NCI-H1092 (cell line): Measurements from ENCODE around the gene TACC2.

Experiments used
- DNase-seq: peaks from one replicate; lab custom pipeline; 2025; lab: John Stamatoyannopoulos, UW

Gene TACC2

DNA sequence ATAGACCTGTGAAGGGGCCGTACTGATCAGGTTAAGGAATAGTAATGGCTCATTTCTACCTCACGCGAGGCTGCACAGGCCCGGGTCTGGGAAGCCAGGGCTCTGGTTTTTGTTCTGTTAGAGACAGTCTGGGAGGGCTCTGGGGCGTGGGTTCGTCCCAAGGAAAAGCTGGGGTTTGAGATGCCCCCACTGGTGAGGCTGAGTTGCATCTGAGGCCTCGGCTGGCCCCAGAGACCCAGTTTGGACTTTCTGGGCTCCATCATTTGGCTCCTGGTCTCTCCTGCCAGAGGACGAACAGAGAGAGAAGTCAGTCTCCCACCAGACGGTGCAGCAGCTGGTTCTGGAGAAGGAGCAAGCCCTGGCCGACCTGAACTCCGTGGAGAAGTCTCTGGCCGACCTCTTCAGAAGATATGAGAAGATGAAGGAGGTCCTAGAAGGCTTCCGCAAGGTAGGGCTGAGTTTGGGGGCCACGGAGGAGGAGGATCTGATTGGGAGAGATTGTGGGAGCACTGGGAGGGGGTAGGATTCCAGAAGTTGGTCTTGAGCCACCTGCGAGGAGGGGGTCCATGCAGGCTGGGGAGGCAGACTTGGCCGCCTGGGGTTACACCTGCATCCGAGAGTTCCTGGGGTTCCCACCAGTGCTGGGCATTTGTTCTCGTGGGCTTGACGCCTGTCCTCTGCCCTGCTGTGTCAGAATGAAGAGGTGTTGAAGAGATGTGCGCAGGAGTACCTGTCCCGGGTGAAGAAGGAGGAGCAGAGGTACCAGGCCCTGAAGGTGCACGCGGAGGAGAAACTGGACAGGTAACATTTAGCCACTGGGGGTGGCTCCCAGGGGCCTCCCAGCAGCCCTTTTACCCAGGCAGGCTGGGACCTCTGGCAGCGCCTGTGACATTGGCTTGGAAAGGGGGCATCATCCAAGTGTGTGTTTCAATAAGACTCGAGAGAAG lies 259.7 kb downstream of the TACC2 start:
- no peak for DNase-seq

DNA sequence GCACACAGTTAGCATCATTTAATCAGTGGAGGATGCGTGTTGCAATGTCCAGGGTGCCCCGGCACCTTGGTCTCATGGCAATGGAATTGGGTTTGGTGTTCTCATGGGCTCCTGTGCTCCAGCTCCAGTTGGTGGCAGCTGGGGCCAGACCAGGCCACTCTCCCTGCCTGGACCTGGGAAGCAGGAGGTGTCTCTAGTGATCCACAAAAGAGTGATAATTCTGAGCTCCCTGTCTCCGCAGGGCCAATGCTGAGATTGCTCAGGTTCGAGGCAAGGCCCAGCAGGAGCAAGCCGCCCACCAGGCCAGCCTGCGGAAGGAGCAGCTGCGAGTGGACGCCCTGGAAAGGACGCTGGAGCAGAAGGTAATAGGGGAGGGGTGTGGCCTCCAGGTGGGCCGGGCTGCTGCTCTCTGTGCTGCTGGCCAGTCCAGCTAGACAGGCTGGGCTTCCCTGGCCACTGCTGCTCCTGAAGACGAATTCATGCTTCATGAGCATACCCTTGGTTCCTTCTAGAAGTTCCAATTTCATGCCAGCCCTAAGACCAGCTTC lies 260.4 kb downstream of the TACC2 start:
- DNase-seq: no peak

DNA sequence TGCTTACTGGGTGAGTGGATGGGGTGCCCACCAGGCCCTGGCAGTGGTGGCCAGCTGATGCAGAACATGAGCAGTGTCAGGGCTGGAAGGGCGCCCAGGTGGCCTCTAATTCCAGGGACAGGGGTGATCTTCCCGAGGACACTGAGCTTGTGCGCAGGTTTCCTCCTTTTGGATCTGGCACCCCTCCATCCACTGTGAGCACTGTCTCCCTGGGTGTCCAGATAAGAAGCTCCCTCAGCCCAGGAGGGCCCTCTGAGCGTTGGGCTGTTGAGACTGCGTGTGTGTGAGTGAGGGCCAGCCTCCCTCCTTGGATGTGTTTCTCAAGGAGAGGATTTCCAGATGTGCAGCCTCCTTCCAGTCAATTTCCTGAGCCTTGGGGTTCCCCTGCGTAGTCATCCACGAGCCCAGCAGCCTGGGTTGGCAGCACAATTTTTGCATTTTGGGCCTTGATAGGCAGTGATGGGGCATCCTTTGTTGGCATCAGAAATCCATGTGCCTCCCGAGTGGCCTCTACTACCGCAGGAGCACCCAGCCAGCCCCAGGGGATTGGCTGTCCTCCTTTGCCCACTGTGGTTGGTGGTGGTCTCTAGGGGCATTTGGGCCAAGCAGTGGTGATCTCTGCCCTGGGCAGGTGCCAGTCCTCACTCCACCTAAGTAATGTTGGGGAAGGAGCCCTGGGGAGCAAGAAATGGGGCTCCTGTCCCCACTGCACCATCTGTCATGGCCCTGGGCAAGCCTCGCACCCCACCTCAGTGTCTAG lies 261.2 kb downstream of the TACC2 start:
- DNase-seq: no peak

DNA sequence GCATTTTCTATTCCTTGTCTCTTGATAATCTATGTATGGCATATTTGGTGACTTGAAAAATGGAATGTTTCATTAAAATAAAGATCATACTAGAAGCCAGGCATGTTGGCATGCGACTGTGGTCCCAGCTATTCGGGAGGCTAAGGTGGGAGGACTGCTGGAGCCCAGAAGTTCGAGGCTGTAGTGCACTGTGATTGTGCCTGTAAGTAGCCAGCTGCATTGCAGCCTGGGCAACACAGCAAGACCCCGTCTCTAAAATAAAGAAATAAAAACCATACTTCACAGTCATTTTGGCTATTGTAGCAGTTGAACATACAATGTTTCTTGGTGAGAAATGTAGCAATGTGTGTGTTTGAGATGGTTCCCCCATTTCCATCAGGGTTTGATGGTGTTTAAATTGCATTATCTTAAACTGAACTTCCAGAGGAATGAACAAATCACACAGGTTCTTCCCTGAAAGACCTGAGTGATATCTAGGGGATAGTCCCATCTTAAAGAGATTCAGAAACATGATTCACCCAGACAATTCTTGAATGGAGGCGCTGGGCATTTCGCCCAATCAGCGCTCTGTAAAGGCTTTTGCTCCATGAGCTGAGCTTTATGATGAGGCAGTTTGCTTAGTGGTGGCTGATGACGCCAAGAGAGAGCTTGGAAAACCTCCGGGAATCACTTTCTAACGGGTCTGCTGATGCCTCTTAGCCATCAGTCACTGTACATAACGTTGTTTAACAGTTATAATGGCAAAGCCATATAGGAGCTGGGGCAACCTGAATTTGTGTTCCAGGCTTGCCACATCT lies 262.7 kb downstream of the TACC2 start:
- DNase-seq: no peak

DNA sequence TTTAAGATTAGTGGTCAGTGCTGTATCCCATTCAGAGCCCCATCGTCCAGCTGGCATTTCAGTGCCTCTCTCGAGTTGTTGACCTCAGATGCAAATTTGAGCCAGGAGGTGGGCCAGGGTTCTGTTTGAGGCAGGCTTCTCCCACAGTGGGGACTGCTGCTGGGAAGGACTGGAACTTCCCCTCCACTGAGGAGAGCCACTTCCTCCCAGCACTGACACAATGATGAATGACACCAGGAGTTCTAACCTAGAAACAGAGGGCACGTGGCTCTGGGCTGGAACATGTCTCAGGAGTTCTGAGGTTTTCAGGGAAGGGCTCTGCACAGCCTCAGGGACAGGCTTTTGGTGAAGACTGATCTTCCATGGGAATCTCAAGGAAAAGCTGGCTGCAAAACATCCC lies 263.8 kb downstream of the TACC2 start:
- no peak for DNase-seq

DNA sequence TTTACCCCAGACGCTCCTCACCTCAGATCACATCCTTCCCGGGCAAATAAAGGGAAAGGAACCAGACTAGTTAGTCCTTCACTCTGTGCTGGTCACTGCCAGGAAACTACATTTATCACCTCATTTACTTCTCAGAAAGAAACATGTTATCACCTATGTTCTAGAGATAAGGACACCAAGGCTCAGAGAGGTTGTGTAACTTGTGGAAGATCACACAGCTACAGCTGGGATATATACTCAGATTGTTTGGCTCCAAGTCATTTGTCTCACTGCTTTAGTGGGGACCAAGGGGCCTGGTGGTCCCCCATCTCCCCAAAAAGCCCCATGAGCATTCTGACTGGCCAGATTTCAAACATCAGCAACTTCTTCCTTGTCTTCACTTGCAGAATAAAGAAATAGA lies 264.6 kb downstream of the TACC2 start:
- no peak for DNase-seq

DNA sequence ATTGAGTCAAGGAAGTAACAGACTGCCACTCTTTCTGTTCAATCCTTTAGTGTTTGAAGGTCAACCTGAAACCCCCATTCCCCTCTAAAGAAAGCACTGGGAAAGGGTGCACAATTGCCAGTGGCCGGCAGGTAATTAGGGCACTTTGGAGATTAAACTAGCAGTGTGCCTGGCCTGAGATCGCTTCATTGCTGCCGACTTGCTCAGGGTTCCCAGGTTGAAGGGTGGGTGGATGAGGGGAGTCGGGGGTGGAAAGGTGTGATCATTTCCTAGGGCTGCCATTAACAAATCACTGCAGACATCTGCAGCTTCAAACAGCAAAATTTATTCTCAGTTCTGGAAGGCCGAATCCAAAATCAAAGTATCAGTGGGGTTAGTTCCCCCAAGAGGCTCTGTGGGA lies 265.9 kb downstream of the TACC2 start:
- DNase-seq: no peak

DNA sequence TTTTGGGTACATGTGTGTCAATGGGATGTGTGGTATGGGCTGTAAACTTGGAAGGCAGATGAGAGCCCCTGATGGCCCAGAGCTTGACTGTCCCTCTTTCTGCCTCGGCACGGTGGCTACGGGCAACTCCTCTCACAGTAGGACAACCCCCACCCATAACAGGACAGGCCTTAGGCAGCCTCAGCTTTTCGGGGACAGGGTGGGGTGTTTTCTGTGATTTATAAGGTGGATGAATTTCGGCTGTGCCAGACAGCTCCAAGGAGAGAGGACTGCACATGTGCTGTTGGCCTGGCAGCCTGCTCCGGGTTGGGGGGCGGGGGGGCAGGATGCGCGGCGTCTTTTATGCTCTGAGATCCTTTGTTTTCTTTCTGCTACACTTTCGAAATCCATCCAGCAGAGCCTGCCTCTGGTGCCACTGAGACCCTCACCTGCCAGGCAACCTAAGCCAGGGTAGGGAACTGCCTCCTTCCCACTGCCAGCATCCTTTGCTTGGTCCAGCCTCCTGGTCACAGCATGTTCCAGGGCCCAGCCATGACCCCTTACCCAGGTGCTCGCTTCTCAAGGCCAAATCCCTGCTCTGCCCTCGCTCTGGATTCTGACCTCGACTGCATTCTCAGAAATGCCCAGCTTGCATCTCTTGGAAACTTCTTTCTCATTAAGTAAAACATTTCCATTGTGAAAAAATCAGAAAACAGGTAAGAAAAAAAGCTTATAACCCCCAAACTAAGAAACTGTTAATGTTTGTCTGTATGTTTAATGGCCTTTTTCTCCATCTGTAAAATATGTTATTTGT lies 266.7 kb downstream of the TACC2 start:
- no peak for DNase-seq

DNA sequence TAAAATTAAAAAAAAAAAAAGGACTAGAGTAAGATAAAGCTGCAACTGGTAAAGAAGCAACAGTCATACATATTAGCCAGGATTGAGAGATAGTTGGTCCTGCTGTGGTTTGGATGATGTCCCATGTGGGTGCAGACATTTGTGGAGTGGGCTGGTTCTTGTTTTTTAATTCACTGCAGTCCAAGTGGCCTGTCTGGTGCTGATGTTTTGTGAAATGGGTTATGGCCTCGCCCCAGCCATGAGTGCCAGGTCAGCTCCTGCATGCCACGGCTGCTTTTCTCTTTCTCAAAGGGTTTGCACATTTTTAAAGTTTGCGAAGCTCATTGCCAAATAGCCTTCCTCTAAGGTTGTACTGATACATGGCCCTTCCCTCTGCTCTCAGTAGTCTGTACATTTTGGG lies 268.1 kb downstream of the TACC2 start:
- DNase-seq: no peak

DNA sequence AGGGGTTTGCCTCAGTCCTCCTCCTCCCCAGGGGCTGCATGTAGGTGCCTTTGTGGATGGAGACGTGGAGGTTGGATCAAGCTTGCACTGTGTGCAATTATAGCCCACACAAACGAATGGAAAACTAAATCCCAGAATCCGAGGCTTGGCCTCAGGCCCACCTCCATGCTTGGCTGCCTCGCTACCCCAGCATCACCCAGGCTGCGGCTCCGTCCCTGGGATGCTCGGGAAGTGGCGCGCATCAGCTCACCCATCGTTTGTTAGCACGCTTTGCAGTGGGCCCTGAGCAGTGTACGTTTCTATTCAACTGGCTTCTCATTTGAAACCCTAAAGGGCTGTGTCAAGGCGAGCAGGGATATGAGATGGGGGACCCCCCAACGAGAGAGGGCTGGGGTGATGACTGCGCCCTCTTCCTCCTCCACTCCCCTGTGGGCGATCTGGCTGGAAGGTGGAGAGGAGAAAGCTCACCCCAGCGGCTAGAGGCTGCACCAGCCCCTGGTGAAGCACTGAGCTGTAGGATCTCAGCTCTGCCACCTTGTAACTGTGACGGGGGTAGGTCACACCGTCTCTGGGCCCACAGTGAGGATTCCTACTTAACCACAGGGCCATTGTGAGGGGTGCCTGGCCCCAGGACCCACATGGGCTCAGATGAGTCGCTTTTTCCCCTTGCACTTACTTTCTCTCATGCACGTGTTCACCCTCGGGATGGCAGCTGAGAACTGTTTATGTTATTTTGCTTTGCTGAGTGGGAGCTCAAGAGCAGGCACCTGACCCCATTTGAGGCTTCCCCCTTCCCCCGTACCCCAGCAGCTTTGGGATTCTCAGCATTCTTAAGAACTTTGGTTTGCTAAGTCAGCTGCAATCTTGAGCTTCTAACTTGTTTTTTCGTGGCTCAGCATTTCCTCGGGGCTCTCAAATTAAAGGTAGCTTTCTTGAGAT lies 269.4 kb downstream of the TACC2 start:
- DNase-seq: no peak

DNA sequence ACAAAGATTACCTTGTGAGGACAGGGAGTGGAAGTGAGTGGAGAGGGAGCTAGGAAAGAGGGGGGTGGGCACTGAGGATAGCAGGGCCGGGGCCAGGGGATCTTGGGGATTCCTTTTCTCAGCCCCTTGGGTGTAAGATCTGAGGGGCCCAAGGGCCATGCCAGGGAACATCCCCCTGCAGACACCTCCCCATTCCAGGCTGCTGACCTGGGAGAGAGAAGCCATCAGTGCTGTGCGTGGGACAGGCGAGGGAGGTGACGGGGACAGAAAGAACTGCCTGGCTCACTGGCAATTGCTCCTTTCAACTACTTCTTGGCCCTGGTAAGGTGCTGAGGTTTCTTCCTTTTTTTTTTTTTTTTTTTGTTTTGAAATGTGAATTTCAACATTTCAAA lies 270.1 kb downstream of the TACC2 start:
- DNase-seq: no peak

DNA sequence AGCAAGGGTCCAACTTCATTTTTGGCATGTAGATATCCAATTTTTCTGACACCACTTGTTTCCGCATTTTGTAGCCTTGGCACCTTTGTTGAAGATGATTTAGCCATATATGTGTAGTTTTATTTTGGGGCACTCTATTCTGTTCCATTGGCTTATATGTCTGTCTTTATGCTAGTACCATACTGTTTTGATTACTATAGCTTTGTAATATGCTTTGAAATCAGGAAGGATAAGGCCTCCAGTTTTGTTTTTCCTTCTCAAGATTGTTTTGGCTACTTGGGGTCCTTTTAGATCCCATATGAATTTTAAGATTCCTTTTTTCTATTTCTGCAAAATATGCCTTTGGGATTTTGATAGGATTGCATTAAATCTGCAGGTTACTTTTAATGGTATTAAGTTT lies 272.6 kb downstream of the TACC2 start:
- DNase-seq: no peak

DNA sequence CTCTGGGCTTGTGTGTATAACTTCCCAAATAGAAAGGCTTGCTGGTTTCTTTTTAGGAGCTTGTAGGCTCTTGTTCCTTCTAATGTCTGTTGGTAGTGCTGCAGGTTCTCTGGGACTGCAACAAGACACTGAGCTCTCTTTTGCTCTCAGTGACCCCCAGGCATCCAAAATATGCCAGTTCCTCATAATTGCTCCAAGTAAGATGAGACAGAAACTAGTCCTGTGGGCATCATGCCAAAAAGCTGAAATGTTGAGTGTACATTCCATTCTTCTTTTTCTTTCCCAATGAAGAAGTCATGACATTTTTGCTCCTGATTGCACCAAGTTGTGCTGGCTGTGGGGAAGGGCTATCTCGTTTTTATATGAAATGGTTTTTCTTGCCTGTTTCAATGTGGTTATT lies 275.0 kb downstream of the TACC2 start:
- no peak for DNase-seq

DNA sequence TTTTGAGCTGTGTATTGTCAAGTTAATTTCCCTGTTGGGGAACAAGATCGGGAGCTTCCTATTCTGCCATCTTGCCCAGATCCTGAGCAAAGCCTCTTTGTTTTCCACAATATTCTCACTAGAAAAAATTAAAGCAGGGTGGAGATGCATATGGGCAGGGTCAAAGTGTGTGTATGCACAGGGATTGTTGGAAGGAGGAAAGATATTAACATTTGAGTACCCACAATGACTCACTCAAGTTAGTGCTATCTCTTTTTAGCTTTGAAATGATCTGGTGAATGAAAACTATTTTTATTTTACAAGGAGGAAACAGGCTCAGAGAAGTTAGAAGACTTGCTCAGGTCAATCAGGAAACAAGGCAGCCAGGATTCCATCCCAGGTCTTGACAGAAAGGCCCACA lies 275.5 kb downstream of the TACC2 start:
- no peak for DNase-seq

DNA sequence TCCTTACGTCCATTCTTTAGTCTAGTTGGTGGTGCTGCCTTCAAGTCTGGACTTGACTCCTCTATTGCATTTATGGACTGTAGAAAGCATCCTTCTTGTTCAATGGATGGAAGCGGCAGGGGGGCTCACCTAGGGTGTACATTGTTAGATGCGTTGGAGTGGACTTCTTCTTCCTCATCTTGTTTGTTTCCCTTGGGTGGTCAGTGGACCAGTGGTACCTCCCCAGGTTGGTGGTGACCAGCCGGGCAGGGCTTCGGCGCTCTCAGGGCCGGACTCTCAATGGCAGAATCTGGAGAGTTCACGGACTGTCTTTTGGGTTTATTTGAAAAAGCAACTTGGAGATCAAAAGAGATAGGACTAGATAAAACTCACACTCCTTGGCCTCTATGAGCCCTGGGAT lies 276.0 kb downstream of the TACC2 start:
- no peak for DNase-seq

DNA sequence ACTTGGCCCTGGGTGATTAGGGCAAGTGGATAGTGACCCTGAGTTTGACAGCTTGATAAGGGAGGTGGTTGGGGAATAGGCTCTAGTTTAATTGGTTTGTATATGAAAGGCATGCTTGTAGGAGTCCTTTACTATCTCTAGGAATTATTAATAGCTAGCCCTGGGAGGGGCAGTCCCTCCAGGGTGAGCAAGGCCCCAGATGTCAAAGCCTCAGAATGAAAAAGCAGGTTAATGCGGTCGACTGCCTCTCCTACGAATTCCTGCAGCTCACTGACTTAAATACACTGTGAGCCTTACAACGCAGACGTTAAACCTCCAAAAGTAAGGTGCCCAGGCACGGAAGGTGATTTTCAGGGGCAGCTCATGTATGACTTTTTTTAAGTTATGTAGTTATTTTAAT lies 276.9 kb downstream of the TACC2 start:
- DNase-seq: no peak

DNA sequence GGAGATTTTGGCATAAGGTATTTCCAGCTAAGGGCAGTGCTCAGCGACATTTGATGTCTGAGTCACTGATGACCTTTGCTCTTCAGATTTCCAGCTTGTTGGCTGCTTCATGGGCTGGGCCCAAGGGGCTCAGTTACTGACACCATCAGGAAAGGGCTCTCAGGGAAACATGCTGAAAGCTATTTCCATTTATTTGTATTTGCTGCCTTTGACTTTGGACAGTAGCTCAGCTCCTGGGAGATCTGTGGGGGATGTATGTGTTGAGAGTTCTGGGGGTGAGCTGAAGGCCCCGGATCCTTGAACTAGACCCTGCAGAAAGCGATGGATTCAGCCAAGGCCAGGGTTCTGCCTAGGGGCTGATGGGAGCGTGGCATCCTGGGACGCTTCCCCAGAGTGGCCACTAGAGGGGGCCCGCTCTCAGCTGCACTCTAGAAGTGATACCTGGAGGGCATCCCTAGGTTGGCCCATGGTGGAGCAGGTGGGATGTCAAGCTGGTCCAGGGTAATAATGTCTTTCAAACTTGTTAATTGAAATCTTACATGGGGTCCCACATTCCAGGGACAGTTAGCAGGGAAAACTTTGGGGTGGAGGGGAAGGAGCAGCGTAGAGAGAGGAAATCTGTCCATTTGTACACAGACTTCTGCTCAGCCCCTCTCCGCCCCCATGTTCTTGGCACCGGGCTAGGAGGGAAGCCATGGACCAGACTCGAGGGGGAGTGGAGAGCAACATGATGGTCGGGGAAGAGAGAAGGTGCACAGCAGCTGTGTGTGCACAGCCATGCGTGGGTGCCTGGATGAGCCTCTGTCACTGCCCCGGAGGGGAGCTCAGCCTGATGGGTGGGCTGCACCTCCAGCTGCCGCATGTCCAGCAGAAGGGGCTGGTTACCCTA lies 279.1 kb downstream of the TACC2 start:
- no peak for DNase-seq

DNA sequence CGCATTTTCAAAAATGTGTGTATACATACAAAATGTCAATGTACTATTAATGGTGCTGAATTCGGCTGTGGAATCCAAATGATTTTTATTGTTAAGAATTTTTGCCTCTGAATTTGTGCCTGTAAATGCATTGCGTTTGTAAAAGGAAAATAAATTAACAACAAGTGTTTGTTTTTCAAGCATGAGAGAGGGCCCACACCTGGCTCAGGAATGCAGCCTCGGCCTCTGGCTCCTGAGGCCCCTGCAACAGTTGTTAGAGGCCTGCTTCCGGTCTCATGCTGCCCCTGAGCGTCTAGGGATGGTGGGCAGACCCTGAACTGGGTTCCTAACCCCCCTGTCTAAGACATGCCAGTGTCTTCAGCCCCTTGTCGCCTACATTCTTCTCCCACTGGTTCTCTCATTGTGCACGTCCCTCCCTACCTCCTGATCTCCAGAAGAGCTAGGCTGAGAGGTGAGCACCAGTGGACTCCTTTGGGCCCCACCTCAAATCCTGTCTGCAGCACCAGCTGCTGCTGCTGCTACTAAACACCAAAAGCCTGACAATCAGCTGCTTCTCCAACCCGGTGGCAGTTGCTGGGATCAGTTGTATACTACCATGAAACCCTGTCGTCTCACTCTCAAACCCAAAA lies 280.2 kb downstream of the TACC2 start:
- no peak for DNase-seq

DNA sequence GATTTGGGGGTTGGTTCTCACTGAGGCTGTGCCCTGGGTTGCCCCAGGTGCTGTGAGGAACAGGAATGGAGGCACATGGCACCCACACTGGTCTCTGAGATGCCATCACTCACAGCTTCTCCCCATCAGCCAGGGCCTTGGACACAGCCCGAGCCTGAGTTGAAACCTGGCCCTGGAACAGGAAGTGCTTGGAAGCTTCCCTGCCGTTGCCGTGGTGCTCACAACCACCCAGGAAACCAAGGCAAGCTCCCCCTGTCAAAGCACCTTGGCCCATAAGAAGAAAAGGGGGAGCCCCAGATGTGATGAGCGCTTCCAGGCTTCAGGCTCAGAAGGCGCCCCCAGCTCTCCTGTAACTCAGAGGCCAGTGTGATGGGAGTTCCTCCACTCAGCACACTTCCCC lies 282.1 kb downstream of the TACC2 start, which contains the start of gene BTBD16:
BTBD16 (plus strand) TSS at position 221 of the 400 bp plus-strand sequence. CDS start 3,786 bp downstream, outside the sequence.
- no peak for DNase-seq
